ENCODE measurements around the gene NOVA2. TPM values are rescaled to one million over a fixed set of nuclear protein-coding genes. Genes with fewer than 3 reads are reported as not detected.
A peak's percentile ranks its signal among the peaks of the same experiment; 100 is the strongest.

The NOVA2 gene
- total and polyA plus RNA-seq, 9 of the 15 experiments (the other 6 are each of a cell fraction or from before 2014, with no cell fraction given): not detected

GRCh38 chr19:45999653-46000121 lies 26.0 kb upstream of the NOVA2 start (continued):
- TF ChIP-seq ZNF41 (CRISPR knock-in tag; conservative IDR thresholded peaks at IDR 0.05): no peak
- TF ChIP-seq SRSF7 (optimal IDR thresholded peaks at IDR 0.05; ENCODE audit: low read depth, low read length): no peak
- no peak for TF ChIP-seq ELF2 (CRISPR knock-in tag; IDR thresholded peaks at IDR 0.05)
- TF ChIP-seq EGR1 (conservative IDR thresholded peaks at IDR 0.05): no peak
- TF ChIP-seq ZNF263 (CRISPR knock-in tag; IDR thresholded peaks at IDR 0.05; ENCODE audit: borderline replicate concordance): no peak
- no peak for TF ChIP-seq NR2C2 (CRISPR knock-in tag; IDR thresholded peaks at IDR 0.05)
- no peak for TF ChIP-seq NR2C2 (tag; IDR thresholded peaks at IDR 0.05)
- TF ChIP-seq CBX5 (IDR thresholded peaks at IDR 0.05; ENCODE audit: borderline replicate concordance, low read depth): no peak
- no peak for TF ChIP-seq U2AF1 (optimal IDR thresholded peaks at IDR 0.05; ENCODE audit: low read depth, low read length)
- no peak for TF ChIP-seq PHF20 (IDR thresholded peaks at IDR 0.05; ENCODE audit: partially characterized antibody)
- TF ChIP-seq NFRKB (IDR thresholded peaks at IDR 0.05; ENCODE audit: low read depth): no peak
- no peak for TF ChIP-seq KDM5B (IDR thresholded peaks at IDR 0.05; ENCODE audit: insufficient replicate concordance, low read depth, low read length)
- no peak for TF ChIP-seq SNAPC5 (CRISPR knock-in tag; IDR thresholded peaks at IDR 0.05)
- TF ChIP-seq POLR2G (IDR thresholded peaks at IDR 0.05; ENCODE audit: low read depth, low read length): 0 out of 2 replicates have a peak, but pooled peaks have one; percentile 19
- TF ChIP-seq CC2D1A (IDR thresholded peaks at IDR 0.05): no peak
- TF ChIP-seq ZNF830 (CRISPR knock-in tag; IDR thresholded peaks at IDR 0.05): no peak
- TF ChIP-seq ELF4 (CRISPR knock-in tag; IDR thresholded peaks at IDR 0.05): no peak
- TF ChIP-seq TAF7 (tag; IDR thresholded peaks at IDR 0.05): no peak
- TF ChIP-seq CREB5 (CRISPR knock-in tag; IDR thresholded peaks at IDR 0.05): no peak
- TF ChIP-seq MNT (conservative IDR thresholded peaks at IDR 0.05): no peak
- TF ChIP-seq TCF3 (CRISPR knock-in tag; IDR thresholded peaks at IDR 0.05): no peak
- no peak for TF ChIP-seq TFAM (CRISPR knock-in tag; conservative IDR thresholded peaks at IDR 0.05)
- peak; percentile 65 for TF ChIP-seq ZBTB12 (CRISPR knock-in tag; IDR thresholded peaks at IDR 0.05)
- TF ChIP-seq CREM (IDR thresholded peaks at IDR 0.05; ENCODE audit: low read depth): peak; percentile 95
- TF ChIP-seq HMG20A (CRISPR knock-in tag; conservative IDR thresholded peaks at IDR 0.05): no peak
- TF ChIP-seq PHTF2 (CRISPR knock-in tag; IDR thresholded peaks at IDR 0.05): no peak
- TF ChIP-seq HDAC1 (IDR thresholded peaks at IDR 0.05): no peak
- no peak for TF ChIP-seq BCL6 (CRISPR knock-in tag; IDR thresholded peaks at IDR 0.05)
- TF ChIP-seq CBFA2T2 (conservative IDR thresholded peaks at IDR 0.05): no peak
- TF ChIP-seq ZNF232 (CRISPR knock-in tag; IDR thresholded peaks at IDR 0.05): no peak
